ENCODE data around the gene ZSCAN31.
"Not testable (repeated sequence)": the region's sequence is repeated elsewhere in the genome, so short reads cannot be mapped to it uniquely, and the experiment has no call there.

ZSCAN31 gene

DNA sequence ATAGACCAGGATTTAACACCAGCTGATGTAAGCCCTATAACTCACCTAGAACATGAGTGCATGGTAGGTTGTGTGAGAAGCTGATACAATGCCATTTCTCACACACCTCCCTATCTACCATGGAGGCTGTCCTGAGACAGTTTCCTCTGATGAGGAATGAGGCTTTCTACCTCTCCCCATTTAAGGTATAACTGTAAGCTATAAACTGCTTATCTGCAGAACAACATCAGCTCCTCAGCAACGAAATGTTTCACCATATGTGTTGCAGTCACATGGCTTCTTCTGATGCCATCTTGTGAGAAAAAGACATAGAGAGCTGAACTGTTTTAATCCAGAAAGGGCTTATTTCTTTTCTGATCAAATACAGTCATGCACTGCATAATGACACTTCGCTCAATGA lies 34.5 kb upstream of the ZSCAN31 start:
- peaks cover 18% of the 10 kb centered on the region for H3K4me1 ChIP-seq
- no peak for TF ChIP-seq Cebpa-rat (IDR thresholded peaks at IDR 0.05)
- no peaks in the 10 kb centered on the region for H3K9me3 ChIP-seq
- H3K9ac ChIP-seq: no peak overlapping the region
- H3K27me3 ChIP-seq: no peaks in the 10 kb centered on the region
- H3K27ac ChIP-seq: no peak overlapping the region
- no peak overlapping the region for H3K4me3 ChIP-seq
- H4K20me1 ChIP-seq: no peaks in the 10 kb centered on the region
- no peak overlapping the region for H3K4me2 ChIP-seq
- H3K36me3 ChIP-seq: peaks cover 28% of the 10 kb centered on the region

DNA sequence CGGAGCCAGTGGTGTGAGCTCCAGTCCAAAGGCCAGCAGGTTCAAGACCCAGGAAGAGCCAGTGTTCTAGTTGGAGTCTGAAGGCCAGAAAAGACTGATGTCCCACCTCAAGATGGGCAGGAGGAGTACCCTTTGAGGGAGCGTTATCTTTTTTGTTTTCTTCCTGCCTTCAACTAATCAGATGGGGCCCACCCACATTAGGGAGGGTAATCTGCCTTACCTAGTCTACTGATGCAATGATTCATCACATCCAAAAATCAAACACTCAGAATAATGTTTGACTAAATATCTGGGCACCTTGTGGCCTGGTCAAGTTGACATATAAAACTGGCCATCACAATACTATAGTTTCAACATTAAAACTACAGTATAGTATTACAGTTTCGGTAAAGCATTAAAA lies 33.5 kb upstream of the ZSCAN31 start:
- Histone ChIP-seq H3K36me3 (peaks cover 38% of the 10 kb centered on the region), H4K20me1 (no peaks in the 10 kb centered on the region), H3K9me3 (no peaks in the 10 kb centered on the region), H3K27me3 (no peaks in the 10 kb centered on the region), H3K27ac (no peak overlapping the region), H3K4me2 (no peak overlapping the region), H3K9ac (no peak overlapping the region), H3K4me3 (no peak overlapping the region), H3K4me1 (peaks cover 18% of the 10 kb centered on the region)
- TF ChIP-seq Cebpa-rat (IDR thresholded peaks at IDR 0.05): no peak

DNA sequence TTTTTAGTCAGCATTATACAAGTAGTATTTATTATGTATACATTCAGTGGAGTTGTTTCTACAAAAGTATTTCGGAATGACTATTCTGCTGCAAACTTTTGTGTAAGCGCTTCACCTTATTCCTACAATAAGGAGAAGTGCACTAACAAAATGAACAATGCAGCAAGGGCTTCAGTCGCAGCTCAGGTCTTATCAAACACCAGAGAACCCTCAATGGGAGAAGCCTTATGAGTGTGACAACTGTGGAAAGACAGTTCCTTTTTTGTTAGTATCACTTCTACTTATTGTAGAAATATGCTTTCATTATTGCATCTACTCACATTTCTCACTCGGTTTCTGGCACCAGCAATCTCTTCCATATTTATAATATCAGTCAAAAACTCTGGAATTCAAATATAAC lies 32.6 kb upstream of the ZSCAN31 start:
- no peaks in the 10 kb centered on the region for H3K9me3 ChIP-seq
- no peaks in the 10 kb centered on the region for H3K27me3 ChIP-seq
- peaks cover 47% of the 10 kb centered on the region for H3K36me3 ChIP-seq
- no peak overlapping the region for H3K4me3 ChIP-seq
- no peak overlapping the region for H3K27ac ChIP-seq
- no peak overlapping the region for H3K9ac ChIP-seq
- H3K4me2 ChIP-seq: no peak overlapping the region
- no peak for TF ChIP-seq Cebpa-rat (IDR thresholded peaks at IDR 0.05)
- no peaks in the 10 kb centered on the region for H4K20me1 ChIP-seq
- peaks cover 18% of the 10 kb centered on the region for H3K4me1 ChIP-seq

DNA sequence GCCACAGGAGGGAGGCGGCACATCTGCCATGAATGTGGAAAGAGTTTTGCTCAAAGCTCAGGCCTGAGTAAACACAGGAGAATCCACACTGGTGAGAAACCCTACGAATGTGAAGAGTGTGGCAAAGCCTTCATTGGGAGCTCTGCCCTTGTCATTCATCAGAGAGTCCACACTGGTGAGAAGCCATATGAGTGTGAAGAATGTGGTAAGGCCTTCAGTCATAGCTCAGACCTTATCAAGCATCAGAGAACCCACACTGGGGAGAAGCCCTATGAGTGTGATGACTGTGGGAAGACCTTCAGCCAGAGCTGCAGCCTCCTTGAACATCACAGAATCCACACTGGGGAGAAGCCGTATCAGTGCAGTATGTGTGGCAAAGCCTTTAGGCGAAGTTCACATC lies 29.6 kb upstream of the ZSCAN31 start:
- H3K4me3 ChIP-seq, H3K27ac ChIP-seq, H3K9ac ChIP-seq, H4K20me1 ChIP-seq, H3K27me3 ChIP-seq, H3K9me3 ChIP-seq, H3K4me2 ChIP-seq, H3K4me1 ChIP-seq: not testable (repeated sequence)
- peaks cover 72% of the 10 kb centered on the region for H3K36me3 ChIP-seq

DNA sequence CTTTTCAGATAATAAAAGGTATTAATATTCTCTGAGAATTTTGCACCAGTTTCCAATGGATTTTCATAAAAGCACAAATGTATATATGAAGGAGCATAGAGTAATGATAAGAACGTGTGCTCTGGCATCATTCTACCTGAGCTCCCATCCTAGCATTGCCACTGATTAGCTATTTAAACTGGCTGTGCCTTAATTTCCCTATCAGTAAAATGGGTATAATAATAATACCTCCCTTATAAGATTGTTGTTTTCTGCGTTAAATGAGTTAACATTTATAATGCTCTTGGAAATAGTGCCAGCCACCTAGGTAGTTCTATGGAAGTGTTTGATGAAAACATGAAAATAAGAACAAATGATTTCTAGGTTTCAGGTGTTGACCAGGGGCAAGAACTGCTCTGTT lies 25.0 kb upstream of the ZSCAN31 start:
- H3K27ac ChIP-seq: no peak overlapping the region
- H4K20me1 ChIP-seq: peaks cover 7% of the 10 kb centered on the region; the same call in 1 of the 2 replicates
- no peaks in the 10 kb centered on the region for H3K27me3 ChIP-seq
- H3K36me3 ChIP-seq: peaks cover 65% of the 10 kb centered on the region
- no peak overlapping the region for H3K9ac ChIP-seq
- no peak for TF ChIP-seq Cebpa-rat (IDR thresholded peaks at IDR 0.05)
- H3K4me1 ChIP-seq: no peaks in the 10 kb centered on the region
- no peak overlapping the region for H3K4me2 ChIP-seq
- no peak overlapping the region for H3K4me3 ChIP-seq
- no peaks in the 10 kb centered on the region for H3K9me3 ChIP-seq

DNA sequence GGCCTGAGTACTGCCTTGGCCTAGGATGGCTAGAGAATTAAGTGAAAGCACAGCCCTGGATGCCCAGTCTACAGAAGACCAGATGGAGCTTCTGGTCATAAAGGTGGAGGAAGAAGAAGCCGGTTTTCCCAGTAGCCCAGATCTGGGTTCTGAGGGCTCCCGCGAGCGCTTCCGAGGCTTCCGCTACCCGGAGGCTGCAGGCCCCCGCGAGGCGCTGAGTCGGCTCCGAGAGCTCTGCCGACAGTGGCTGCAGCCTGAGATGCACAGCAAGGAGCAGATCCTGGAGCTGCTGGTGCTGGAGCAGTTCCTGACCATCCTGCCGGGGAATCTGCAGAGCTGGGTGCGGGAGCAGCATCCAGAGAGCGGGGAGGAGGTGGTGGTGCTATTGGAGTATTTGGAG lies 23.6 kb upstream of the ZSCAN31 start:
- not testable (repeated sequence) for H3K9ac ChIP-seq, H3K4me3 ChIP-seq, H3K27me3 ChIP-seq, H3K27ac ChIP-seq, H3K4me1 ChIP-seq, H3K4me2 ChIP-seq, H3K9me3 ChIP-seq, H4K20me1 ChIP-seq
- peaks cover 51% of the 10 kb centered on the region for H3K36me3 ChIP-seq

DNA sequence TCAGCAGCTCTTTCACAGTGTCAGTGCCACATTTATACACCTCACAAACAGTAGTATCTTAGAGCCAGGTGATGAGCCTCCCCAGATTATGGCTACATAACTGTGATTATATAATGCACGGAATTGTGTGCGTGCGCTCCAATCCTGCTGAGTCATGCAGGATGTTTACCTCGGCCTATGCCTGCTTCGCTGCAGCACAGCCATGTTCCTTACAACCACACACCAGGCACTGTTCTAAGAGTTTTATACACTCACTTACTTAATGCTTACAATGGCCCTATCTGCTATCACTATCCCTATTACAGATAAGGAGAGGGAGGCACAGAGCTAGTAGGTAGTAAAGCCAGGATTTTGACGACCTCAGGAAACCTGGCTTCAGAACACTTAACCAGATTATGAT lies 21.1 kb upstream of the ZSCAN31 start:
- Histone ChIP-seq H3K9me3 (peaks cover 17% of the 10 kb centered on the region), H3K36me3 (peaks cover 46% of the 10 kb centered on the region), H3K4me1 (peaks cover 7% of the 10 kb centered on the region), H3K27ac (no peak overlapping the region), H3K9ac (no peak overlapping the region), H3K4me2 (no peak overlapping the region), H3K4me3 (no peak overlapping the region), H4K20me1 (peaks cover 7% of the 10 kb centered on the region; the same call in 1 of the 2 replicates), H3K27me3 (no peaks in the 10 kb centered on the region)
- TF ChIP-seq Cebpa-rat (IDR thresholded peaks at IDR 0.05): no peak

DNA sequence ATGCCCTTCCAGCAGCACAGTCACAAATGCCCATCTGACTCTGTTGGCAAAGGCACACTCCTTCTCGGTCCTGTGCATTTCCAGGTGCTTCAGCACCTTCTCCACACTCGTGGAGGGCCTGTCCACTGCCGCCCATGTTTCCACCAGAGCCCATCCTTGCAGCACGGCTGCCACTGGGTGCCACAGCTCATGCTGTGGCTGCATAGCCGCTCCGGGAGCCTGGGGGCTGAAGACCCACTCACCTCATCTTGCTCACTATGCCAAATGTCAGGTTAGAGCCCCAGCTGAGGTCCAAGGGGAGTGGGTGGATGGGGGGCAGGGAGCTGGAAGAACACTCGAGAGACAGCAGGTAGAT lies 20.7 kb upstream of the ZSCAN31 start:
- Histone ChIP-seq H3K4me1 (peaks cover 7% of the 10 kb centered on the region), H3K27ac (no peak overlapping the region; the same call in 1 of the 2 replicates)
- TF ChIP-seq Cebpa-rat (IDR thresholded peaks at IDR 0.05): no peak

DNA sequence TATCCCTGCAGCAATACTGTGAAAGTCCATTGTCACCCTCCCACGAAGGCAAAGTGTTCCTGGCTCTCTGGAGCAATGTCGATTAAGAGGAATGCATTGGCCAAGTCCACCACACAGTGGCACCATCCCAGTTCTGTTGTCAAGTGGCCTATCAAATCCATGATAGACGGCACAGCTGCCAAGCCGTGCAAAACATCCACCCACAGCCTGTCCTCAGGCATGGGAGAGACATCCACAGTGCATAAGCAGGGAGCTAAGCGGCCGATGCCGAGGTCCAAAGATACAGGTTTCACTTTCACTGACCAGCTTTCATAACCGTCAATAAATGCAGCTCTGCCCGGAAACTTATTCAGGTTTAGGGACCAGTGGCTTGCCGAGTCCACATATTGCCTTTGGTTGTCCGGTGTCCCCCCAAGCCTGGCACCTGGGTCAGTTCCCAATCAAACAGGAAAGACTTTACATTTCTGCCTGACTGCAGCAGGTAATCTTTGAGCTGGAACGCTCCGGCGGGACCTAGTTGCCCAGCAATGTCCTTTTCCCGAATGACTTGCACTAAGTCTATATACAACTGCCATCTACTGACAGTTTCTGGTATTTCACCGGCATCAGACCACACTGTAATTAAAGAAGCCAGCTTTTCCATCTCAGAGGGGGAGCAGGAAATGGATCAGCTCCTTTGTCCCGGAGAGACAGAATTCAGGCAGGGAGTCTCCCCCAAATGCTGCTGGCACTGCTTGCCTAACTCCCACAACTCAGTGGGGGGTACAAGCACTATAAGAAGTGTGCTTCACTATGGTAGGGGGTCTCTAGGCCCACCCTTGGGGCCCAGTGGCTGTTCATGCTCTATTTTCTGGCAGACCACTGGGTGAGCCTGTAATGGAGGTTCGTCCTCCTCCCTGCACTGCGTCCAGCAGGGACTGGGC lies 20.1 kb upstream of the ZSCAN31 start:
- H3K4me1 ChIP-seq: peaks cover 13% of the 10 kb centered on the region
- H3K9me3 ChIP-seq: peaks cover 17% of the 10 kb centered on the region
- peak overlapping the region; percentile 67 for H3K9ac ChIP-seq
- peaks cover 7% of the 10 kb centered on the region; the same call in 1 of the 2 replicates for H4K20me1 ChIP-seq
- peaks cover 35% of the 10 kb centered on the region for H3K36me3 ChIP-seq
- H3K27ac ChIP-seq: peak overlapping the region; percentile 23; the same call in 1 of the 2 replicates
- H3K27me3 ChIP-seq: no peaks in the 10 kb centered on the region
- peak overlapping the region; percentile 65 for H3K4me3 ChIP-seq
- TF ChIP-seq Cebpa-rat (IDR thresholded peaks at IDR 0.05): no peak
- H3K4me2 ChIP-seq: peak overlapping the region; percentile 75

More for the DNA sequence above, 20.7 kb upstream of the ZSCAN31 start:
- no peak overlapping the region for H3K4me3 ChIP-seq
- peak overlapping the region; percentile 75; the same call in 1 of the 2 replicates for H3K4me2 ChIP-seq
- H4K20me1 ChIP-seq: peaks cover 7% of the 10 kb centered on the region; the same call in 1 of the 2 replicates
- H3K36me3 ChIP-seq: peaks cover 42% of the 10 kb centered on the region
- H3K27me3 ChIP-seq: no peaks in the 10 kb centered on the region
- peak overlapping the region; percentile 67 for H3K9ac ChIP-seq
- peaks cover 17% of the 10 kb centered on the region for H3K9me3 ChIP-seq

DNA sequence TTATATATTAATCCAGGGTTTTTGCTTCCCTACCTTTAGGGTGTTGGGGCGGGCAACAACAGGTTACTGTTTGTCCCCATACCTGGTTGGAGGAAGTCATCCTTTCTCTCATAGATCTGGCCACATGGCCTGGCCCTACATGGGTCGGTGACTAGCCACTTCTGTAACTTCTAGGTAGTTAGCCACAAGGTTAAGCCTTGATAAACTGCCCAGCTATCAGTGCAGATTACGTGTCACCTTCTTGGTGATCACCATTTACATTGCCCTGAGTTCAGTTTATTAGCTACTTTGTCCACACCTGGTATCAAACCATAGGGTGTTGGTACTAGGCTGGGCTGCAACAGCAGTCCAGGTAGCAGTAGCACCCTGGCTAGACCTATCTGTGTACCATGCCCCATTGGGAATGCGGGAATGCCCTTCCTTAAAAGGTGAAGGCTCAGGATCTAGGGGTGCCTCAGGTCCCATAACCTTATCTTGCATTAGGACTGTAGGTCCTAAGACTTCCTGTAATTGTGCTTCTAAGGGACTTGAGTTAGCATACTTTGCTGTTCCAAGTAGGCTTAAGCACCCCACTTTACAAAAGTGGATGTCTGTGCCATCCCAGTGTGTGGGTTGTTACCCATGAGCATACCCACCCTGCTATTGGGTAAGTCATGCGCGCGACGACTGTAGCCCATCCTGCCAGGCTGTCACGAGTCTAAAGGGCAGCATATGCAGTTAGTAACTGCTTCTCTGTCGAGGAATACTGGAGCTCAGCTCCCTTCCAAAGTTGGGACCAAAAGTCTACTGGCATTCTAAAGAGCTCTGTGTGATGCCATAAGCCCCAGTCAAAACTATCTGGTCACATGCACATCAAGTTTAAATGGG lies 19.0 kb upstream of the ZSCAN31 start:
- H3K36me3 ChIP-seq: peaks cover 28% of the 10 kb centered on the region
- peaks cover 7% of the 10 kb centered on the region; the same call in 1 of the 2 replicates for H4K20me1 ChIP-seq
- no peak overlapping the region for H3K9ac ChIP-seq
- H3K27me3 ChIP-seq: no peaks in the 10 kb centered on the region
- TF ChIP-seq Cebpa-rat (IDR thresholded peaks at IDR 0.05): no peak
- H3K4me1 ChIP-seq: peaks cover 21% of the 10 kb centered on the region
- peaks cover 17% of the 10 kb centered on the region for H3K9me3 ChIP-seq
- H3K27ac ChIP-seq: no peak overlapping the region
- H3K4me2 ChIP-seq: peak overlapping the region; percentile 75
- peak overlapping the region; percentile 65; the same call in 1 of the 2 replicates for H3K4me3 ChIP-seq
